Nephron progenitor cell (in vitro differentiated cells): ENCODE measurements around the gene ZNF775.

Experiments
- DNase-seq: peaks from one replicate; pipeline ENCODE4 v3.0.0; 2021
- H3K27ac Mint-ChIP-seq: 2 replicates; pipeline ENCODE4 v1.8.0; 2021; ENCODE audit warnings: mild to moderate bottlenecking, moderate library complexity, mixed read lengths
- H3K27me3 Mint-ChIP-seq: 2 replicates; pipeline ENCODE4 v1.8.0; 2021; ENCODE audit warnings: mild to moderate bottlenecking, low read depth, mixed read lengths; ENCODE audit not compliant: poor library complexity
- H3K36me3 Mint-ChIP-seq: 2 replicates; pipeline ENCODE4 v1.8.0; 2021; ENCODE audit warnings: low read depth, mixed read lengths
- H3K4me1 Mint-ChIP-seq: 2 replicates; pipeline ENCODE4 v1.8.0; 2021; ENCODE audit warnings: mixed read lengths
- H3K4me3 Mint-ChIP-seq: 2 replicates; pipeline ENCODE4 v1.8.0; 2021; ENCODE audit warnings: mild to moderate bottlenecking, moderate library complexity, mixed read lengths
- H3K9me3 Mint-ChIP-seq: 2 replicates; pipeline ENCODE4 v1.8.0; 2021; ENCODE audit warnings: mild to moderate bottlenecking, moderate library complexity, mixed read lengths
- TF ChIP-seq, protein P1 (sequence below): fragments of 200-600 bp; sonication (generic); IDR thresholded peaks from 2 replicates; pipeline ENCODE4 v1.5.0; 2021; ENCODE audit warnings: antibody characterized with exemption

The ZNF775 gene

DNA sequence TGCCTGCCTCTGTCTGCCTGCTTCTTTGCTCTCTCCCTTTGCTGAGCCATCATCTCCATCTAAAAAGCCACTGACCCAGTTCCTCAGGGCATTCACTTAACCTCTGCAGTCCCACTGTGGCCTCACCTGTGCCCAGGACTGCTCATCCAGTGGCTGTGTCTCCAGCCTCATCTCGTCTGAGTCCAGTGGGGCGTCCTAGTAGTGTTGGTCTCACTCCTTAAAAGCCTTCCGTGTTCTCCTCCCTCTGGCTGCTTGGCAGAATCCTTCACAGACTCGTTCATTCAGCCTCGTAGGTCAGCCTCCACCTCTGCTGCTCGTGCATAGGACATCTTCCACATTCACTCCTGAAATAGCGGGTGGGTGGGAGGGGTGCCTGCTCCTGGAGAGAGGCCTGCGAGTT, 45.0 kb upstream of the ZNF775 start:
- H3K4me1 Mint-ChIP-seq: peaks cover 26% of the 10 kb centered on the region
- no peak overlapping the region for H3K4me3 Mint-ChIP-seq
- no peak overlapping the region for H3K27ac Mint-ChIP-seq
- DNase-seq: no peak
- TF ChIP-seq, protein P1, sequence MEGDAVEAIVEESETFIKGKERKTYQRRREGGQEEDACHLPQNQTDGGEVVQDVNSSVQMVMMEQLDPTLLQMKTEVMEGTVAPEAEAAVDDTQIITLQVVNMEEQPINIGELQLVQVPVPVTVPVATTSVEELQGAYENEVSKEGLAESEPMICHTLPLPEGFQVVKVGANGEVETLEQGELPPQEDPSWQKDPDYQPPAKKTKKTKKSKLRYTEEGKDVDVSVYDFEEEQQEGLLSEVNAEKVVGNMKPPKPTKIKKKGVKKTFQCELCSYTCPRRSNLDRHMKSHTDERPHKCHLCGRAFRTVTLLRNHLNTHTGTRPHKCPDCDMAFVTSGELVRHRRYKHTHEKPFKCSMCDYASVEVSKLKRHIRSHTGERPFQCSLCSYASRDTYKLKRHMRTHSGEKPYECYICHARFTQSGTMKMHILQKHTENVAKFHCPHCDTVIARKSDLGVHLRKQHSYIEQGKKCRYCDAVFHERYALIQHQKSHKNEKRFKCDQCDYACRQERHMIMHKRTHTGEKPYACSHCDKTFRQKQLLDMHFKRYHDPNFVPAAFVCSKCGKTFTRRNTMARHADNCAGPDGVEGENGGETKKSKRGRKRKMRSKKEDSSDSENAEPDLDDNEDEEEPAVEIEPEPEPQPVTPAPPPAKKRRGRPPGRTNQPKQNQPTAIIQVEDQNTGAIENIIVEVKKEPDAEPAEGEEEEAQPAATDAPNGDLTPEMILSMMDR: no peak
- no peaks in the 10 kb centered on the region for H3K36me3 Mint-ChIP-seq
- no peaks in the 10 kb centered on the region for H3K9me3 Mint-ChIP-seq
- peaks cover 31% of the 10 kb centered on the region for H3K27me3 Mint-ChIP-seq

DNA sequence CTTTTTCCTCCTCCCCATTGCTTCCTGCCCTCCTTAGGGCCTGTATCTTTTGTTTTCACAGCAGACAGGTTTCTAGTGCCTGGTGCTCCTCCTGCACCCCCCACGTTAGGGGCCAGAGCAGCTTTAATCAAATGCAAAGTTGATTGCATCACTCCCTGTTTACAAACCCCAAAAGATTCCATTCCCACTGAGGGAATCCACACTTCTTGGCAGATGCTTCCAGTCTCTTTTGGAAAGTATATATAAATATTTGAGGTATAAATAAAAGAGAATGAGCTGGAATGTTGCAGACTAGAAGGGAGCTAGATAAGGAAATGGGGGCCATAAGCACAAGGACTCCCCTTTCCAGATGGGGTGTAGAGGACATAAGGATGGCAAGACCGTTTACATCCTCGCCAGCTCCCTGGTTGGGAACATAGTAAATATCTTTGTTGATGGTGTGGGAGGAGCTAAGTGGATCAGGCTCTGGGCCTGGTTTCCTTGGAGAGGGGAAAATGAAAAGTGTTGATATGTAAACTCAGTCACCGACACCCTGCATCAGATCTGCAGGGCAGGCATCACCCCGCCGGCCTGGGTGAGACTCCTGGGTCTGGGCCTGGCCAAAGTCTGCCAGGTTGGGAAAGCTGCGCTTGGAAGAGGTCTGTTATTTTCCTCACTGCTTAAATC, 43.9 kb upstream of the ZNF775 start:
- DNase-seq: no peak
- no peaks in the 10 kb centered on the region for H3K9me3 Mint-ChIP-seq
- TF ChIP-seq, protein P1: no peak
- peaks cover 42% of the 10 kb centered on the region for H3K27me3 Mint-ChIP-seq
- peaks cover 36% of the 10 kb centered on the region for H3K4me1 Mint-ChIP-seq
- no peak overlapping the region for H3K4me3 Mint-ChIP-seq
- no peaks in the 10 kb centered on the region for H3K36me3 Mint-ChIP-seq
- H3K27ac Mint-ChIP-seq: no peak overlapping the region

DNA sequence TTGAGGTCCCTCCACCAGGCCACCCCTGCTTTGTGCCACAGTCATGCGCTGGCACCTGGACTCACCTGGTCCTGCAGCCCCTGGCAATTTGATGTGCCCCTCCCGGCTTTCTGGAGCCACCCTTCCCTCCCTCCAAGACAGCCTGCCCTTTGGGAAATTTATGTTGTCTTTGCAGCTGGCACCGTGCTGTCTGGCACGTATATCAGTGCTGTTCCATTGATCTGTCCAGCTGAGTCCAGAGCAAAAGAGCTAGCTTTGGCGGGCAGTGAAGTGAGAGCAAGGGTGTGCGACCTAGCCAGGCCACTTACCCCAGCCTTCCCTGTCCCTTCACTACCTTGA, 43.4 kb upstream of the ZNF775 start:
- peaks cover 45% of the 10 kb centered on the region for H3K27me3 Mint-ChIP-seq
- no peak overlapping the region for H3K4me3 Mint-ChIP-seq
- no peaks in the 10 kb centered on the region for H3K36me3 Mint-ChIP-seq
- H3K27ac Mint-ChIP-seq: no peak overlapping the region
- peaks cover 38% of the 10 kb centered on the region for H3K4me1 Mint-ChIP-seq
- no peak for DNase-seq
- no peaks in the 10 kb centered on the region for H3K9me3 Mint-ChIP-seq
- TF ChIP-seq, protein P1: no peak

DNA sequence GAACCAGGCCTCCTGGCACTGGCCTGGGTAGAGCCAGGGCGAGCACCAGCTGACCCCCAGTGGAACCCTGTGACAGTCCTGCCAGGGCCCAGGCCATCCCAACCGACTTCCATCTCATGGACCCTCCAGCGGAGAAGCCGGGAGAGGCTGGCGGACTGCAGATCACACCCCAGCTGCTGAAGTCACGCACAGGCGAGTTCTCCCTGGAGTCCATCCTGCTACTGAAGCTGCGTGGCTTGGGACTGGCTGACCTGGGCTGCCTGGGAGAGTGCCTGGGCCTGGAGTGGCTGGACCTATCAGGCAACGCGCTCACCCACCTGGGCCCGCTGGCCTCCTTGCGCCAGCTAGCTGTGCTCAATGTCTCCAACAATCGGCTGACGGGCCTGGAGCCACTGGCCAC, 42.4 kb upstream of the ZNF775 start:
- Mint-ChIP-seq H3K4me1 (peaks cover 43% of the 10 kb centered on the region), H3K4me3 (no peak overlapping the region), H3K27ac (no peak overlapping the region), H3K36me3 (no peaks in the 10 kb centered on the region), H3K27me3 (peaks cover 54% of the 10 kb centered on the region), H3K9me3 (no peaks in the 10 kb centered on the region)
- DNase-seq: no peak
- TF ChIP-seq, protein P1: no peak

DNA sequence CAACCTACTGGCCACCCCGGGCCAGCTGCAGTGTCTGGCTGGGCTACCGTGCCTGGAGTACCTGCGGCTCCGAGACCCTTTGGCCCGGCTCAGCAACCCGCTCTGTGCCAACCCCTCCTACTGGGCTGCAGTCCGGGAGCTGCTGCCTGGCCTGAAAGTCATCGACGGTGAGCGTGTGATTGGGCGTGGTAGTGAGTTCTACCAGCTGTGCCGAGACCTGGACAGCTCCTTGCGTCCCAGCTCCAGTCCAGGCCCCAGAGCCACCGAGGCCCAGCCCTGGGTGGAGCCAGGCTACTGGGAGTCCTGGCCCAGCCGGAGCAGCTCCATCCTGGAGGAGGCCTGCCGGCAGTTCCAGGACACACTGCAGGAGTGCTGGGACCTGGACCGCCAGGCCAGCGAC, 42.0 kb upstream of the ZNF775 start:
- Mint-ChIP-seq H3K4me1 (peaks cover 48% of the 10 kb centered on the region), H3K4me3 (no peak overlapping the region), H3K27me3 (peaks cover 58% of the 10 kb centered on the region), H3K9me3 (no peaks in the 10 kb centered on the region), H3K36me3 (no peaks in the 10 kb centered on the region), H3K27ac (no peak overlapping the region)
- TF ChIP-seq, protein P1: no peak
- no peak for DNase-seq

DNA sequence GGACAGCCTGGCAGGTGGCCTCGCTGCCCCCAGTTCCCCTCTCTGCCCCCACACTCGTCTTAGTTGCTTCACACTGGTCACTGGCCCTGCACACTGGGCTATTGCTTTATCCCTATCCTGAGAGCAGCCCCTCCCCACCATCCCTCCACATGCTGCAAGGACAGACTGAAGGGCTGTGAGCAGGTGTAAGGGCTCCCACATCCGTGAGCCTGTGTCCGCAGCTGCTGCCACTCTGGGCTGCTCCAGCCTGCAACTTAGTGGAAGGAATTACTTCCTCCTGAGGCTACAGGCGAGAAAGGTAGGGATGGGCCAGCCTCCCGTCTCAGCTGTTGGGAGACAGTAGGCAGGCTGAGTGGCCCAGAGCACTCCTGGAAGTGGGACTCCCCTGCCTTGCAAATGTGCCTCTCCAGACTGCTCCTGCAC, 41.5 kb upstream of the ZNF775 start:
- H3K27me3 Mint-ChIP-seq: peaks cover 63% of the 10 kb centered on the region
- no peak overlapping the region for H3K4me3 Mint-ChIP-seq
- no peaks in the 10 kb centered on the region for H3K36me3 Mint-ChIP-seq
- no peaks in the 10 kb centered on the region for H3K9me3 Mint-ChIP-seq
- peaks cover 49% of the 10 kb centered on the region for H3K4me1 Mint-ChIP-seq
- no peak for DNase-seq
- TF ChIP-seq, protein P1: no peak
- H3K27ac Mint-ChIP-seq: no peak overlapping the region
